ENCODE results near the gene C1QTNF12. TPM values are rescaled to one million over a fixed set of nuclear protein-coding genes. Genes with fewer than 3 reads are reported as not detected.

C1QTNF12 gene
- total and polyA plus RNA-seq, 2 experiments from 2014 or later, result 3.8 to 6.6 TPM

DNA sequence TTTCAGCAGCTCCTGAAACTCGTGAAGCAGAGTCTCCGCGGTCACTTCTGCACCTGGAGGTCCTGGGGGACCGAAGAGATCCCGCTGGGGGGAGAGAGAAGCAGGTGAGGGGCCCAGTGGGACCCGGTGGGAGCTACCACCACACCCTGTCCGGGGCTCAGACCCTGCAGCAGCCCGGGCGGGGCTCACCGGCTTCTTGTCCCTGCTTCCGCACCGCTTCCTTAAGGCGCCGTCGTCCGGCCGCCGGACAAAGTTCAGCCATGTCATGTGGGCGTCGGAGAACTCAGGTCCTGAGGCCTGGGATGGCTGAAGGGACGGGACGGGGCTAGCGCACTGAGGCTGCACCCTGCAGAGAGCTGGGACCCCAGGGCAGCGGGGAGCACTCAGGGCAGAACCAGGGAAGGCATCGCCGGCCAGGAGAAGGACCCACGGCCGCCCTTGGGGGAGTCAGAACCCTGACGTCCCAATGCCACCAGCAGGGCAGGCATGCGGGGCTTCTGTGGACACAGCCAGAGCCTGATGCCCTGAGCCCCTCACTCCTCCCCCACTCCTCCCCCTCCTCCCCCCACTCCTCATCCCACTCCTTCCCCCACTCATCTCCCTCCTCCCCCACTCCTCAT is 2.2 kb downstream of the C1QTNF12 start:
- Histone ChIP-seq H2AFZ (no peak overlapping the region), H3K9me2 (replicated peaks; ENCODE audit: insufficient read depth) (no peaks in the 10 kb centered on the region), H3K4me2 (peak overlapping the region; percentile 65), H3K9me3 (ENCODE audit: low read depth) (no peaks in the 10 kb centered on the region), H3K4me3 (no peak overlapping the region), H3K4me1 (ENCODE audit: insufficient read depth) (peaks cover 3% of the 10 kb centered on the region), H3K36me3 (replicated peaks; ENCODE audit: insufficient read depth, low read depth) (no peaks in the 10 kb centered on the region), H3K27me3 (peaks cover 24% of the 10 kb centered on the region), H3K79me2 (no peaks in the 10 kb centered on the region), H3K27ac (no peak overlapping the region), H4K20me1 (ENCODE audit: insufficient read depth, poor library complexity, severe bottlenecking) (no peaks in the 10 kb centered on the region)
- TF ChIP-seq, protein P1, sequence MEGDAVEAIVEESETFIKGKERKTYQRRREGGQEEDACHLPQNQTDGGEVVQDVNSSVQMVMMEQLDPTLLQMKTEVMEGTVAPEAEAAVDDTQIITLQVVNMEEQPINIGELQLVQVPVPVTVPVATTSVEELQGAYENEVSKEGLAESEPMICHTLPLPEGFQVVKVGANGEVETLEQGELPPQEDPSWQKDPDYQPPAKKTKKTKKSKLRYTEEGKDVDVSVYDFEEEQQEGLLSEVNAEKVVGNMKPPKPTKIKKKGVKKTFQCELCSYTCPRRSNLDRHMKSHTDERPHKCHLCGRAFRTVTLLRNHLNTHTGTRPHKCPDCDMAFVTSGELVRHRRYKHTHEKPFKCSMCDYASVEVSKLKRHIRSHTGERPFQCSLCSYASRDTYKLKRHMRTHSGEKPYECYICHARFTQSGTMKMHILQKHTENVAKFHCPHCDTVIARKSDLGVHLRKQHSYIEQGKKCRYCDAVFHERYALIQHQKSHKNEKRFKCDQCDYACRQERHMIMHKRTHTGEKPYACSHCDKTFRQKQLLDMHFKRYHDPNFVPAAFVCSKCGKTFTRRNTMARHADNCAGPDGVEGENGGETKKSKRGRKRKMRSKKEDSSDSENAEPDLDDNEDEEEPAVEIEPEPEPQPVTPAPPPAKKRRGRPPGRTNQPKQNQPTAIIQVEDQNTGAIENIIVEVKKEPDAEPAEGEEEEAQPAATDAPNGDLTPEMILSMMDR (IDR thresholded peaks at IDR 0.05; ENCODE audit: poor library complexity), result no peak
- TF ChIP-seq EZH2 (IDR thresholded peaks at IDR 0.05; ENCODE audit: borderline replicate concordance) (no peak), EZH2phosphoT487 (IDR thresholded peaks at IDR 0.05; ENCODE audit: low read depth, severe bottlenecking, unreplicated experiment) (no peak)
- peak; percentile 73 for DNase-seq (ENCODE audit: low spot score)
- 79% methylated on average over 26 of the region's 30 CpGs for WGBS (ENCODE audit: low lambda C conversion rate, missing lambda C conversion rate)

DNA sequence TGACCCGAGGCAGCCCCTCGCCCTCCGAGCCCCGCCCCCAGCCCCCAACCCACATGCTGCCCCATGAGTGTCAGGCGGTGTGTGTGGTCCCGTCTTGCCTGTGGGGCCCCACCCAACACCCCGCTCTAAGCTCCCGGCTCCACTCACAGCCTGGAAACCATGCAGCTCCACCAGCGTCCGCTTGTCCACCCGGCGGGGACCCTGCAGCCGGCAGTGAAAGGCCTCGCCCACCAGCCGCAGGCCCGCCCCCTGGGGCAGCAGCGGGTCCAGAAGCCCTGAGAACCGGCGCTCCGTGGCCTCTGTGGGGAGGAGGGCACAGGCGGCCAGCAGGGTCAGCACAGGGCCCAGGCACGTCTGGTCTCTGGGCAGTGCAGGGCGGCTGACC is 2.7 kb downstream of the C1QTNF12 start:
- 63% methylated on average over 23 of the region's 23 CpGs for WGBS (ENCODE audit: low lambda C conversion rate, missing lambda C conversion rate)
- H3K27ac ChIP-seq, result no peak overlapping the region
- peaks cover 24% of the 10 kb centered on the region for H3K27me3 ChIP-seq

DNA sequence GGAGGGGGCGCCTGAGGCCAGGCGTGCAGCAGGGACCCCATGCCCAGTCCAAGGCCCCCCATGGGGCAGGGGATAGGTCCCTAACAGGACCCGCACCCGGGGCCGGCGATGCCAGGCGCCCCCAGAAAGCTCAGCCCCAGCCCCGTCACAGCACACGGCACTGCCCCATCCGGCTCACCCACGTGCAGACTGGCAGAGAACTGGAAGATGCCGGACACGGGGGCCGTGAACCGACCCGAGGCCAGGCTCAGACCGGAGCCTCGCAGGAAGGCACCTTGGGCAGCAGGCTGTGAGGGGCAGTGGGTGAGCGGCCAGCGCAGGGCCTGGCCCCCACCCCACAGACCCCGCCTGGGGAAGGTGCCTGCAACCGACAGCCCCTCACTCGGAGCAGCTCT is 3.3 kb downstream of the C1QTNF12 start:
- Histone ChIP-seq H3K9me2 (replicated peaks; ENCODE audit: insufficient read depth) (no peaks in the 10 kb centered on the region), H3K4me2 (peak overlapping the region; percentile 65), H4K20me1 (ENCODE audit: insufficient read depth, poor library complexity, severe bottlenecking) (no peaks in the 10 kb centered on the region), H3K36me3 (replicated peaks; ENCODE audit: insufficient read depth, low read depth) (no peaks in the 10 kb centered on the region), H3K4me3 (no peak overlapping the region), H3K27me3 (peaks cover 24% of the 10 kb centered on the region), H3K27ac (no peak overlapping the region), H2AFZ (no peak overlapping the region), H3K79me2 (no peaks in the 10 kb centered on the region), H3K9me3 (ENCODE audit: low read depth) (no peaks in the 10 kb centered on the region), H3K4me1 (ENCODE audit: insufficient read depth) (peaks cover 7% of the 10 kb centered on the region)
- DNase-seq (ENCODE audit: low spot score), result no peak
- TF ChIP-seq, protein P1 (IDR thresholded peaks at IDR 0.05; ENCODE audit: poor library complexity), result no peak
- TF ChIP-seq EZH2 (IDR thresholded peaks at IDR 0.05; ENCODE audit: borderline replicate concordance) (no peak), EZH2phosphoT487 (IDR thresholded peaks at IDR 0.05; ENCODE audit: low read depth, severe bottlenecking, unreplicated experiment) (no peak)
- WGBS (ENCODE audit: low lambda C conversion rate, missing lambda C conversion rate), result 94% methylated on average over 22 of the region's 23 CpGs

More for the DNA sequence above, 2.7 kb downstream of the C1QTNF12 start:
- Histone ChIP-seq H3K9me3 (ENCODE audit: low read depth) (no peaks in the 10 kb centered on the region), H3K4me3 (no peak overlapping the region), H3K9me2 (replicated peaks; ENCODE audit: insufficient read depth) (no peaks in the 10 kb centered on the region), H3K4me2 (peak overlapping the region; percentile 65), H3K4me1 (ENCODE audit: insufficient read depth) (peaks cover 3% of the 10 kb centered on the region), H4K20me1 (ENCODE audit: insufficient read depth, poor library complexity, severe bottlenecking) (no peaks in the 10 kb centered on the region), H2AFZ (no peak overlapping the region), H3K36me3 (replicated peaks; ENCODE audit: insufficient read depth, low read depth) (no peaks in the 10 kb centered on the region), H3K79me2 (no peaks in the 10 kb centered on the region)
- TF ChIP-seq EZH2 (IDR thresholded peaks at IDR 0.05; ENCODE audit: borderline replicate concordance), result no peak
- TF ChIP-seq EZH2phosphoT487 (IDR thresholded peaks at IDR 0.05; ENCODE audit: low read depth, severe bottlenecking, unreplicated experiment), result no peak
- TF ChIP-seq, protein P1 (IDR thresholded peaks at IDR 0.05; ENCODE audit: poor library complexity), result no peak
- no peak for DNase-seq (ENCODE audit: low spot score)
